GM12891 (cell line): ENCODE measurements around the gene CTRB1.

Experiments
- DNase-seq: peaks from one replicate; pipeline ENCODE4 v3.0.0; 2011; ENCODE audit warnings: low spot score; ENCODE audit not compliant: insufficient read length
- FAIRE-seq: peaks from 2 replicates; lab custom pipeline; 2011; peaks lifted over from hg19 to GRCh38; lab: Jason Lieb, UNC
- PAX5 ChIP-seq: IDR thresholded peaks from 2 replicates; pipeline ENCODE4 v1.6.1; 2011; ENCODE audit warnings: low read length, moderate library complexity, mild to moderate bottlenecking; ENCODE audit not compliant: insufficient read depth, severe bottlenecking
- POLR2A ChIP-seq: IDR thresholded peaks from 2 replicates; pipeline ENCODE4 v1.6.1; 2011; ENCODE audit warnings: low read depth, low read length, control low read depth
- POLR2AphosphoS5 ChIP-seq: IDR thresholded peaks from 2 replicates; pipeline ENCODE4 v1.6.1; 2011; ENCODE audit warnings: low read depth, low read length, control low read depth
- POU2F2 ChIP-seq: IDR thresholded peaks from 2 replicates; pipeline ENCODE4 v1.6.1; 2011; ENCODE audit warnings: low read depth, mild to moderate bottlenecking, control low read depth, low read length, moderate library complexity
- SPI1 ChIP-seq: IDR thresholded peaks from 2 replicates; pipeline ENCODE4 v1.6.1; 2011; ENCODE audit warnings: low read depth, low read length, control low read depth
- TAF1 ChIP-seq: IDR thresholded peaks from 2 replicates; pipeline ENCODE4 v1.6.1; 2011; ENCODE audit warnings: low read depth, low read length, control low read depth

CTRB1 gene

GRCh38 chr16:75256059-75256571, 37.3 kb downstream of the CTRB1 start:
- DNase-seq (no peak), FAIRE-seq (no peak)
- TF ChIP-seq TAF1 (no peak), PAX5 (no peak), POLR2AphosphoS5 (no peak), POLR2A (no peak), SPI1 (no peak), POU2F2 (no peak)

GRCh38 chr16:75256696-75257343, 38.0 kb downstream of the CTRB1 start:
- no peak for DNase-seq
- no peak for FAIRE-seq
- TF ChIP-seq POLR2AphosphoS5 (no peak), PAX5 (no peak), SPI1 (no peak), TAF1 (no peak), POU2F2 (no peak), POLR2A (no peak)

- no peak for DNase-seq
- no peak for FAIRE-seq
- TF ChIP-seq POLR2A (no peak), SPI1 (no peak), PAX5 (no peak), POLR2AphosphoS5 (no peak)
Observed at GRCh38 chr16:75257886-75258806, 39.4 kb downstream of the CTRB1 start.

GRCh38 chr16:75258807-75259141, 40.0 kb downstream of the CTRB1 start:
- TF ChIP-seq SPI1 (no peak), POU2F2 (no peak), PAX5 (no peak), POLR2A (no peak), POLR2AphosphoS5 (no peak), TAF1 (no peak)
- no peak for FAIRE-seq
- no peak for DNase-seq

GRCh38 chr16:75260851-75261589, 42.2 kb downstream of the CTRB1 start:
- no peak for TF ChIP-seq SPI1
- no peak for TF ChIP-seq POU2F2
- no peak for TF ChIP-seq POLR2A
- TF ChIP-seq PAX5 = no peak
- no peak for TF ChIP-seq TAF1
- no peak for TF ChIP-seq POLR2AphosphoS5
- DNase-seq (no peak), FAIRE-seq (no peak)

GRCh38 chr16:75261590-75262078, 42.8 kb downstream of the CTRB1 start:
- TF ChIP-seq POU2F2 (no peak), TAF1 (no peak), POLR2A (no peak), SPI1 (no peak), PAX5 (no peak)
- DNase-seq = no peak
- FAIRE-seq = no peak

GRCh38 chr16:75262104-75262799, 43.5 kb downstream of the CTRB1 start:
- no peak for TF ChIP-seq POU2F2
- TF ChIP-seq POLR2A = no peak
- no peak for TF ChIP-seq TAF1
- FAIRE-seq (no peak), DNase-seq (no peak)

- TF ChIP-seq POLR2AphosphoS5 (no peak), POU2F2 (no peak), SPI1 (no peak), POLR2A (no peak), PAX5 (no peak), TAF1 (no peak)
- no peak for FAIRE-seq
Observed at GRCh38 chr16:75262800-75263127, 44.0 kb downstream of the CTRB1 start.

GRCh38 chr16:75263291-75263962, 44.6 kb downstream of the CTRB1 start:
- TF ChIP-seq POU2F2 (no peak), POLR2AphosphoS5 (no peak), POLR2A (no peak), SPI1 (no peak), PAX5 (no peak), TAF1 (no peak)
- no peak for FAIRE-seq

More at GRCh38 chr16:75262800-75263127, 44.0 kb downstream of the CTRB1 start:
- DNase-seq = no peak

More at GRCh38 chr16:75263291-75263962, 44.6 kb downstream of the CTRB1 start:
- DNase-seq = no peak
